SKM-1 treated with dmso at 0.1 percent for 144 hours (cell line): Measurements from ENCODE around the gene ARSG.
"Not testable (repeated sequence)": the region's sequence is repeated elsewhere in the genome, so short reads cannot be mapped to it uniquely, and the experiment has no call there.

Experiments
- DNase-seq: peaks from one replicate; lab custom pipeline; 2025; ENCODE audit not compliant: unreplicated experiment; lab: John Stamatoyannopoulos, UW

Gene ARSG

DNA sequence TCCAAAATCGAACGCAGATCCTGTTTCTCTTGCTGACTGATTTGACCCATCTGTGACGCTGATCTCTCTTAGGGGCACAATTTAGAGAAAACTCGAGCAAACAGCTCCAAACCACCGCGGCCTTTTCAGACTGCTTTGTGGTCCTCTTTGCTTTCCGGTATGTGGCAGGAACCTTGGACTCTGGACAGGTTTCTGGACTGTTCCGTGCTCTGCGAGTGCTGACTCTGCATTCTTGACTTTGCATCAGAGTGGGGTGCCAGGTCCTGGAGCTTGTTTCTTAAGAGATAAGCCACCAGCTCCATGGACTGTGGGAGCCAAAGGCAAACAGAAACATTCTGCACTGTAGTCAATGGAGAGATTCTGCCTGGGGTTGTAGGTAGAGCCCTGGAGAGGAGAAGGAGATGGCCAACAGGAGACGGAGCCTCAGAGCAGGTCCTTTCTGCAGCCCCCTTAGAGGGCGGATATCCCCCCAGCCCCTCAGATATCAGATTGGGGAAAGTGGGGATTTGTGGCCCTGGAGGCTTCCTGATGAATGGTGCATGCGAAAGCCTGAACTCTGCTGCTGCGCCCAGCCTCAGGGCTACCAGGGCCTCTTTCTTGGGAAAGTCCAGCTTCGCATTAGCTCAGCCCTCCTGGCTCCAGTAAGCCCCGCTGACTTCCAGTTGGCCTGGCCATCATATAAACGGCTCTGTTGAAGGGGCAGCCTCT, 100.4 kb downstream of the ARSG start:
- no peak for DNase-seq

DNA sequence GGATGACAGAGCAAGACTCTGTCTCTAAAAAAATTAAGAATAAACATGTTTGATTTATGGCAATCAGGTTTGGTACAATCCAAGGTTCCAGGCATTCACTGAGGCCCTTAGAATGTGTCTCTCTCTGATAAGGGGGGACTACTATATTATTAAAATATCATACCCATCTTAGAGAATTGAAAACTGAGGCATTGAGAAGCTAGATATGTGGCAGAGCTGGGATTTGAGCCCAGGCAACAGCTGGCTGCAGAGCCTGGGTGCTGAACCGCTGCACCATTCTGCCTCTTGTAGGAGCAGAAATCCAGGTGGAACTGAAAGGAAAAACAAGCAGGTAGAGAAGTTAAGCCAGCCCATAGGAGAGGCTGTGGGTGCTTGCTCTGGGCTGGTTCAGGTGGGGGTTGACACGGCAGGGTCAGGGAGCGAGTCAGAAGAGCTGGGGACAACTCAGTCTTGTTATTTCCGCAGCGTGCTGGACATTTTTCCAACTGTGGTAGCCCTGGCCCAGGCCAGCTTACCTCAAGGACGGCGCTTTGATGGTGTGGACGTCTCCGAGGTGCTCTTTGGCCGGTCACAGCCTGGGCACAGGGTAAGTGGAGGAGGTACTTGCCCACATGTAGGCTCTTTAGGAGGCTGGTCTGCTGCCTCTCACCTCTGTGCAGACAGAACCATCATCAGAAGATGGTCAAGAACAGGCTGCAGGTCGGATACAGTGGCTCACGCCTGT, 103.5 kb downstream of the ARSG start:
- no peak for DNase-seq

DNA sequence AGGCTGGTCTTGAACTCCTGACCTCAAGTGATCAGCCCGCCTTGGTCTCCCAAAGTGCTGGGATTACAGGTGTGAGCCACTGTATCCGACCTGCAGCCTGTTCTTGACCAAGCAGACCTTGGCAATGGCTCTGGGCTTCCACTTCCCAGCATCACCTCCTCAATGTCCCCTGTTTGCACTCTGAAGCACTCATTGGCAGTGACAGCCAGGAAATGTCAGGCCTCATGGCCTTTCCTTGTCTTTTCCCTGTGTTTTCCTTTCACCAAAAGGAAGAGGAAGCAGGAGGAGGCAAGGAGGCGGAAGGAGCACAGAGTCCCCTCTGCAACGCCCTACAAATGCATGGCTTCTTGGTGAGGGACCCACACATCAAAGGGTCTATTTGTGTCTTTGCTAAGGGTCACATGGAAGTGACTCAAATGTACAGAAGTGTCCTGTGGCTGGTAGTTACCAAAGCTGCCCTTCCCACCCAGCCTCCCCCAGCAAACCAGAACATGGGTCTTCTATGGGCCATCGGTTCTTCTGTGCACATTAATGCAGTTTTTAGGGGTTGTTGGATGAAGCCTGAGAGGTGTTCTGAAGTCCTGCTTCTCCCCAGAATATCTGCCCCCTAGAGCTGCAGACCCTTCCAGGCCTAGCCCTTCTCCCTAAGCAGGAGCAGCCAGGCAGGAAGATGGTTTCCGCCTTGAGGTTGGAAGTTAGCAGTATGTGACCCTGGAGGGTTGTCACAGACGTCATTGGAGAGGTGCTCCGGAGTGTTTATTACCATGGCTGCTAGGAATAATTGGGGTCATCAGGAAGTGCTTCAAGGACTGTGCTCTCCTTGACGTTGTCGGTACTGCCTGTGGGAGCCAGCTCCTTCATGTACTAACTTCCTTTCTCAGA, 105.2 kb downstream of the ARSG start:
- DNase-seq, result no peak

DNA sequence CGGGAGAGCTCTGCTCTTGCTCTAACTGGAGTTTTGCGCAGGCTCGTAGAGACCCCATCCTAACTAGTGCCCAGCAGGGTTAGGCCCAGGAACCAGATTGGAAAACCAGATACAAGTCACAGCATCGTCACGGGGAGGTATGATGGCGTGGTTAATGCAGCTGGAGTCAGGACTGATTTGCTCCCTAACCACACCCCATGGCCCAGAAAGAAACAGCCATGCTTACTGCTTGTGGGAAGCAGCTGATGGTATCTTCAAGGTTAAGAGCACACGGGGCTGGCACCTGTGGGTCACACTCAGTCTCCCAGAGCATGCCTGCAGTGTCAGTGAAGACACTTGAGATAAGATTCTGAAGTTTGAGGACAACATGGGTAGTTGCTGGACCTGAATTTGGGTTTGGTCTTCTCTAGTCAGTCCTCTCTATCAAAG, 105.8 kb downstream of the ARSG start:
- DNase-seq, result no peak

DNA sequence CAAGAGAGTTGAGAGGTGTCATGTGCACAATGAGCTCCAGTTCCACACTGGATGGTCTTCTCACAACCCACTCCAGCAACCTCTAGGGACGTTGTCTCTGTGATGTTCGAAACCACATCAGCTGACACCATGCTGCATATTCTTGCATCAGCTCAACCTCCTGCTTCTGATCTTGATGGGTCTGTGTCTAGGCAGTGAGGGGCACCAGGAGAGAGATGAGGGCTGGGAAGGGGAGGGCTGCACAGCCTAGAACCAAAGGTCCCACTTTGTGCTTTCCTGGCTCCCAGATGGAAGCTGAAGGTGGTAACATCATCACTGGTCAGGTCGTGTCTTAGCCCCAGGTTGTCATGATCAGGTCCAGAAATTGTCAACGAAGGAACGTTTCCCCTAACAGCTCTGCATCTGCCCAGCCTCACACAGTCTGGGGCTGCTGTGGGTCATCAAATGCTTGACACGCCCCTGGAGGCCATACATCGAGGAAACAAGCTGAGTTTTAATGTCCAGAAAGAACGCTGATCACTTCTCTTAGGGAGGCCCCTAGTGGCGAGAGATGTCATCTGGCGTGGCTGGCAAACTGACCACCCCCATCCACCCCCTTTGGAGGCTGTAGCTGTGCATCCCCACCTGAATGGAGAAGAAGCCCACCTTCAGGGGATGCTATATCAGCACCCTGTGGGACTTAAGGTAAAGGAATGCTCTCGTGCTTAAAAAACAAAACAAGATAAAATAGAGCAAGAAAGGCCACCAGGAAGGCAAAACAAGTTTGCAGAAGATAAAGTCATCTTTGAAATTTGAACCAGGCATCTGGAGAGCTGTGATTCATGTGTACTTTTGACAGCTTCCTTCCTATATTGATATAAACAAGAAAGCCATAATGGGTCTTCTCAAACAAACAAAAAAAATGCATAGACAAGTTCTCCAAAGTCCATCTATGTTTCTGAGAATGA, 107.7 kb downstream of the ARSG start:
- DNase-seq, result peak; percentile 55

DNA sequence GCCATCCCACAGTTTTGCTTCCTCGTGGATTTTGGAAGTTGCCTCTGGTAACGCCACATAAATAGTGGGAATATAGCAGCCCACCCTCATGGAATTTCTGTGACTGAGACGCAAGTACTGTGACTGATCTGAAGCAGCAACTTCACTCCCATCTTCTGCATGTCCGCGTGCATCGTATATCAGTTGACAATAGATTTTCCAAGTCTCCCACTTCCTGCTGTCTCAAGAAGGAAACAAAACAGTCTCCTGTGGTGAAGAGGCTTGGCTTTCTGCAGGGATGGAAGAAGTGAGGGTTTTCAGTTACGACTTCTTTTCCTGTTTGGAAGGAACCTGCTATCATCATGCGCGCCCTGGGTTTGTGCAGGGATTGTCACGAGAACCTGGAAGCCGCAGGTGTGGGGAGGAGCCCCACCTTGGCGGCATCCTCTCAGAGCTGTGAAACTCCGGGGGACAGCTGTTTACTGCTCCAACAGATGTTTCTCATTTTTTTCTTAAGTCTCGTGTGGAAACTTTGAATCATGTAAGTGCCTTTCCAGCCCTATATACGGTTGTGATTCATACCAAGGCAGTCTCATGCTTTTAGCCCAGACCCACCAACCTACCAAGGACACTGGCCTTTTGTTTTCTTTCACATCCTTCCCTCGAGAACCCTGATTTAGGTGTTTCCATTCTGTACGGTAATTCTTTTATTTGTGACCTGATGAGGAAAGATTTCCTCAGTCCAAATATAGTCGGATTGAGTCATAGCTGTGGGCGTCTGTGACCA, 108.5 kb downstream of the ARSG start:
- no peak for DNase-seq

DNA sequence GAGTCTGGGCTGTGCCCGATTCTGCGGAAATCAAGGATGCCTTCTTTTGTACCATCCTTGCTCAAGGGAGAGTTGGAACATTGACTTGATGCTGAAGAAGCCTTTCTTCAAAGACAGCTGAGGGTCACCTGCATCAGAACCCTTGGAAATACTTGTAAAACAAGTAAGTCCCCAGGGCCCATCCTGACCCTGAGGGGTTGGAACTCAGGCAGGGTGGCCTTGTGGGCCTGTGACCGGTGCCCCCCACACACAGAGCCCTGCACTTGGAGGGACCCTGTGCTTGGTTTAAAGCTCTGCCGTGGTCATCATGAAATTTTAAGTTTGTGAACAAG, 109.1 kb downstream of the ARSG start:
- no peak for DNase-seq

DNA sequence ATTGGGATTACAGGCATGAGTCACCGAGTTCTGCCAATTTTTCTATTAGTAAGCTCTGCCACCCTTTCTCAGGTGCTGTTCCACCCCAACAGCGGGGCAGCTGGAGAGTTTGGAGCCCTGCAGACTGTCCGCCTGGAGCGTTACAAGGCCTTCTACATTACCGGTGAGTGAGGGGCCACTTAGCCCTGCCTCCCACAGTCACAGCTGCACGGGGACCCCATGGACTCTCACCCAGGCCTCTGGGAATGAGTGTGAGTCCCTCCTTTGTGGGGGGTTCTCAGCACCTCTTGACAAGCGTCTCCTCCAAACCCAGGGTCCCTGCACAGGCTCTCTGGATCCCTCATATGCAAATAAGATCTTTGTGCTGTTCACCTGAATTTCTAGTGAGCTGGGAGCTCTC, 110.0 kb downstream of the ARSG start:
- DNase-seq, result no peak

DNA sequence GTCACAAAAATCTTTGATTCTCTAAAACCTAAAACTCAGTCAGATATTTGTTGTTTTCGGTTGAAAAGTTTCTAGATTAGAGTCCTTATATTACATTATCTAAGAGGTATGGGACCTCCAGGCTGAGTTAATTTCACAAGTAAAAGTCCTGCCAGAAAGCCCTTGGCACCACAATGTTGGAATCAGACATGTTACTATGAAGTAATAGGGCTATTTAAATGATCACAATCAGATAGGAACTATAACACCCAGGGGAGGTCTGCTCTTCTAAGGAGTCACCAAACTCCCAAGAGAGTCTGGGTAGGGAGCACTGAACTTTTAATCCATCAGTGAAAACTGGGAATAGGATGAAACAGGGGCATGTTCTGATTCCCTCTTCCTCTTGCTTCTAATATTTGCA, 111.8 kb downstream of the ARSG start:
- no peak for DNase-seq

DNA sequence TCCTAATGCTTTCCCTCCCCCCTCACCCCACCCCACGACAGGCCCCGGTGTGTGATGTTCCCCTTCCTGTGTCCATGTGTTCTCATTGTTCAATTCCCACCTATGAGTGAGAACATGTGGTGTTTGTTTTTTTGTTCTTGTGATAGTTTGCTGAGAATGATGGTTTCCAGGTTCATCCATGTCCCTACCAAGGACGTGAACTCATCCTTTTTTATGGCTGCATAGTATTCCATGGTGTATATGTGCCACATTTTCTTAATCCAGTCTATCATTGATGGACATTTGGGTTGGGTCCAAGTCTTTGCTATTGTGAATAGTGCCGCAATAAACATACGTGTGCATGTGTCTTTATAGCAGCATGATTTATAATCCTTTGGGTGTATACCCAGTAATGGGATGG, 112.5 kb downstream of the ARSG start:
- DNase-seq, result not testable (repeated sequence)

DNA sequence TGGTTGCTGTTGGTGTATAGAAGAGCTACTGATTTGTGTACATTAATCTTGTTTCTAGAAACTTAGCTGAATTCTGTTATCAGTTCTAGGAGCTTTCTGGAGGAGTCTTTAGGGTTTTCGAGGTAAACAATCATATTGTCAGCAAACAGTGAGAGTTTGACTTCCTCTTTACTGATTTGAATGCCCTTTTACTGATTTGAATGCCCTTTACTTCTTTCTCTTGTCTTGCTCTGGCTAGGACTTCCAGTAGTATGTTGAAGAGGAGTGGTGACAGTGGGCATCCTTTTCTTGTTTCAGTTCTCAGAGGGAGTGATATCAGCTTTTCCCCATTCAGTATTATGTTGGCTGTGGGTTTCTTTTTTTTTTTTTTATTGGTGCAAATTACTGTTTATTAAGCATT, 116.4 kb downstream of the ARSG start:
- not testable (repeated sequence) for DNase-seq

DNA sequence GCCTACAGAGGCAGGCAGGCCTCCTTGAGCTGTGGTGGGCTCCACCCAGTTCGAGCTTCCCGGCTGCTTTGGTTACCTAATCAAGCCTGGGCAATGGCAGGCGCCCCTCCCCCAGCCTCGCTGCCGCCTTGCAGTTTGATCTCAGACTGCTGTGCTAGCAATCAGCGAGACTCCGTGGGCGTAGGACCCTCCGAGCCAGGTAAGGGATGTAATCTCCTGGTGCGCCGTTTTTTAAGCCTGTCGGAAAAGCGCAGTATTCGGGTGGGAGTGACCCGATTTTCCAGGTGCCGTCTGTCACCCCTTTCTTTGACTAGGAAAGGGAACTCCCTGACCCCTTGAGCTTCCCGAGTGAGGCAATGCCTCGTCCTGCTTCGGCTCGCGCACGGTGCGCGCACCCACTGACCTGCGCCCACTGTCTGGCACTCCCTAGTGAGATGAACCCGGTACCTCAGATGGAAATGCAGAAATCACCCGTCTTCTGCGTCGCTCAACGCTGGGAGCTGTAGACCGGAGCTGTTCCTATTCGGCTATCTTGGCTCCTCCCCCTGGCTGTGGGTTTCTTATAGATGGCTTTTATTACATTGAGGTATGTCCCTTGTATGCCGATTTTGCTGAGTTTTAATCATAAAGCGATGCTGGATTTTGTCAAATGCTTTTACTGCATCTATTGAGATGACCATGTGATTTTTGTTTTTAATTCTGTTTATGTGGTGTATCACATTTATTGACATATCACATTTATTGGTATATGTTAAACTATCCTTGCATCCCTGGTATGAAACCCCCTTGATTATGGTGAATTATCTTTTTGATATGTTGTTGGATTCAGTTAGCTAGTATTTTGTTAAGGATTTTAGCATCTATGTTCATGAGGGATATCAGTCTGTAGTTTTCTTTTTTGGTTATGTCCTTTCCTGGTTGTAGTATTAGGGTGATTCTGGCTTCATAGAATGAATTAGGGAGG, 122.6 kb downstream of the ARSG start:
- peak; percentile 2 for DNase-seq

DNA sequence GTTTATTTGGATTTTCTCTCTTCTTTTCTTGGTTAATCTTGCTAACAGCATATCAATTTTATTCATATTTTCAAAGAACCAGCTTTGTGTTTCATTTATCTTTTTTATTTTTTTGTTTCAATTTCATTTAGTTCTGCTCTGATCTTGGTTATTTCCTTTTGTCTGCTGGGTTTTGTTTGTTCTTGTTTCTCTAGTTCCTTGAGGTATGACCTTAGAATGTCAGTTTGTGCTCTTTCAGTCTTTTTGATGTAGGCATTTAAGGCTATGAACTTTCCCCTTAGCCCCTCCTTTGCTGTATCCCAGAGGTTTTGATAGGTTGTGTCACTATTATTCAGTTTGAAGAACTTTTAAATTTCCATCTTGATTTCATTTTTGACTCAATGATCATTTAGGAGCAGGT, 123.6 kb downstream of the ARSG start:
- DNase-seq, result not testable (repeated sequence)

DNA sequence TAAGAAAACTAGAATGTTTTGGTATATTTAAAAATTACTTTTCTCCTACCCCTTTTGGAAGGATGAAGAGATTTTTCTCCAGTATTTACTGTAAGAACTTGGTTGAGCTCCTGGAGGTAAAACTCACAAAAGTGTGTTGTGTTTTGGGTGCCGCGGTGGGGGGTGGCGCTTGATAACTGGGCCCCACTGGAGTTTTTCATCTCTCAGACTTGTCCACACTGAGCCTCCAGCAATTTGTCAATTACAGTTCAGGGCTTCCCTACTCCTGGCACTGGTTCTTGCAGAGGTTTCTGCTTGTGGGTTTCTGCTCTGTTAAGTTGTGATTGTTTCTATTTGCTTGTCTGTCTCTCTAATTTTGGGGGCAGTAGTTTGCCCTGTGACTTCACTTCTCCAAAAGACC, 126.0 kb downstream of the ARSG start:
- DNase-seq, result no peak

DNA sequence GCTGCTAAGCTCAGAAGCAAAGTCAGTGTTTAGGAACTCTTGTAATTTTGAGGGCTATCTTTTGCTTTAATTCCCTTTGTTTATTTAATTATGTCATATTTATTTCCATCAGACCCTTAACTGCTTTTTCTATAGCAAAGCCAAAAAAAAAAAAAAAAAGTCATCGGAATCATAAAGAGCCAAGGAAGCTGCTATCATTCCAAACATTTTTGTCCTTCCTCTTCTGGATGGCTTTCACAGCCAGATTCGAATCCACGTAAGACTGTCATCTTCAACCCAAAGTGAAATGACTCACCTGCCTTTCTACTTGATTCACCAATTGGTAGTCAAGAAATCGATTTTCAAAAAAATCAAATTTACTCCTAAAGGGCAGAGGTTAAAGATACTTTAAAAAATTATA, 127.6 kb downstream of the ARSG start:
- no peak for DNase-seq

DNA sequence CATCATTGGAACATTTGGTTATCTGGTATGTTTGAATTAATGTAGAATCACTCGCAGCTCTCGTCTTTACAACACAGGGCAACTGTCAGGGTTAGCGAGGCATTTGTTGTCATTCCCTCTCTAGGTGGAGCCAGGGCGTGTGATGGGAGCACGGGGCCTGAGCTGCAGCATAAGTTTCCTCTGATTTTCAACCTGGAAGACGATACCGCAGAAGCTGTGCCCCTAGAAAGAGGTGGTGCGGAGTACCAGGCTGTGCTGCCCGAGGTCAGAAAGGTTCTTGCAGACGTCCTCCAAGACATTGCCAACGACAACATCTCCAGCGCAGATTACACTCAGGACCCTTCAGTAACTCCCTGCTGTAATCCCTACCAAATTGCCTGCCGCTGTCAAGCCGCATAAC, 128.8 kb downstream of the ARSG start:
- DNase-seq, result no peak

DNA sequence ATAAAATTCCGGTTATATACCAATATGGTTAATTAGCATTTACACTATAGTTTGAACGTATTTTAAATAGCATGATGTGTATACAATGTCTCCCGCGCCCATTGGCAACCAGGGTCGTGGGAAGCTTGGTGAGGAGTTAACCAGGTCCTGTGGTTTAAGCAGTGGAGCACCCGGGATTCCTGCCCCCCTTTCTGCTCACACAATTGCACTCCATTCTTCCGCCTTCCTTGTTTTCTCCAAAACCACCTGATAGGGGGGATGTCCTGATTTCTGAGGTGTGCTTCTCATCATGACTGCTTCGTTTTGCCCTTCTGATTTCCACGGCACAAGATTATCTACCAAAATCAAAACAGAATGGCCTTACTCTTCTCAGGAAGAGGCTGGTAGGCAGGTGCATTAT, 130.2 kb downstream of the ARSG start:
- DNase-seq, result no peak

DNA sequence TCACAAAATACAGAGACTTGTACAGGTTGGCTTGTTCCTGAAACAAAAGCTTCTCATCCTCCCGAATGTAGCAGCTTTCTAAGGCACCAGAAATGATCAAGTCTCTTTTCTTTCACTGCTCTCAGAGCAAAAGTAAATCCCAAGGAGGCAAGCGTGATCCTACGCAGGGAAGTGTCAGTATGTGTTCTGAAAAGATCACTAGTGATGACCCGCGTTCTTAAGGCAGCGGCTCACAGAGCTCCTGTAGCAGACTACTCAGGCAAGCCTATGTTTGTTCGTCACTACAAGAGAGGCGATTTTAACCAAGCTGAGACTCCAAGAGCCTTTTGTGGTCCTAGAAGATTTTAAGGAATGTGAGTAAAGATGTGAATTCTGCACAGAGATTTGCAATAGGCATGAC, 131.5 kb downstream of the ARSG start:
- DNase-seq, result no peak

DNA sequence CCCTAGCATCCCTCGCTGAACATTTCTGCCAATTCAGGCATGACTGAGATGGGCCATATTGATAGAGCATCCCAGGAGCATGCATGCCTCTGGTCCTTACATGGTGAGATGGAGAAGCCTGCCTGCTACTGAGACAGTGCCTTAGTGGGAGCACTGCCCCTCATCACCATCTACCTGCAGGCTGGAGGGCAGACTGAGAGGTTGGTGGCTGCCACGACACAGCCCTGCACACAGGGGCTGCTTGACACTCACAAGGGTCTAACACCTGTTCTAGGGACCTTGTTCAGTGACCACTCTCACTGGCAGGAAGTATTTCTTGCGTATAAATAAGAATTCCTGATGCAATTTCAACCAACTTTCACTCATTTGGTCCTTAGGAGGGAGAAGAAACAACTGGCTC, 132.0 kb downstream of the ARSG start:
- no peak for DNase-seq
